AG09319 (cell line): ENCODE measurements around the gene IL1RAP.

Experiments used
- DNase-seq: peaks from one replicate; pipeline ENCODE4 v3.0.0-alpha.2; 2010; ENCODE audit warnings: low read depth; ENCODE audit errors: extremely low read depth
- TF ChIP-seq, protein P1 (sequence below): IDR thresholded peaks from 2 replicates; pipeline ENCODE4 v1.5.1; 2011; ENCODE audit warnings: low read depth, mild to moderate bottlenecking, inconsistent platforms, low read length, moderate library complexity

IL1RAP gene

DNA sequence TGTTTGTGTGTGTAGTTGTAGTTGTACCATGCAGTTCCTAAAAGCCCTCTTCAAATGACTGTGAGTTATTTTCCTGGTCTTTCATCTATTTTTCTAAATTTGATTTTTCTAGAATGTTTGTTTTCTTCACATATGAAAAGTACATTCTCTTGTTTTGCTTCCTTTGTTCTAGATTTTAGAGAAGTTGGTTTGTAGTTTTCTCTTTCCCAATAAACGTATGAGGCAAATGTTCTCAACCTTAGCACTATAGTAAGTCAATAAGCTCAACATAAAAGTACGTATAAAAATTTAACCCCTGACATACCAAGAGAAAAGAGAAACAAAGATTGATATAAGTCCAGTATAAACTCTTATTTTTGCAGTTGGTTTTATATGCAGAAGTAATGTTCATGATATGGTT, 74.7 kb downstream of the IL1RAP start:
- DNase-seq = no peak
- TF ChIP-seq, protein P1, sequence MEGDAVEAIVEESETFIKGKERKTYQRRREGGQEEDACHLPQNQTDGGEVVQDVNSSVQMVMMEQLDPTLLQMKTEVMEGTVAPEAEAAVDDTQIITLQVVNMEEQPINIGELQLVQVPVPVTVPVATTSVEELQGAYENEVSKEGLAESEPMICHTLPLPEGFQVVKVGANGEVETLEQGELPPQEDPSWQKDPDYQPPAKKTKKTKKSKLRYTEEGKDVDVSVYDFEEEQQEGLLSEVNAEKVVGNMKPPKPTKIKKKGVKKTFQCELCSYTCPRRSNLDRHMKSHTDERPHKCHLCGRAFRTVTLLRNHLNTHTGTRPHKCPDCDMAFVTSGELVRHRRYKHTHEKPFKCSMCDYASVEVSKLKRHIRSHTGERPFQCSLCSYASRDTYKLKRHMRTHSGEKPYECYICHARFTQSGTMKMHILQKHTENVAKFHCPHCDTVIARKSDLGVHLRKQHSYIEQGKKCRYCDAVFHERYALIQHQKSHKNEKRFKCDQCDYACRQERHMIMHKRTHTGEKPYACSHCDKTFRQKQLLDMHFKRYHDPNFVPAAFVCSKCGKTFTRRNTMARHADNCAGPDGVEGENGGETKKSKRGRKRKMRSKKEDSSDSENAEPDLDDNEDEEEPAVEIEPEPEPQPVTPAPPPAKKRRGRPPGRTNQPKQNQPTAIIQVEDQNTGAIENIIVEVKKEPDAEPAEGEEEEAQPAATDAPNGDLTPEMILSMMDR = no peak

DNA sequence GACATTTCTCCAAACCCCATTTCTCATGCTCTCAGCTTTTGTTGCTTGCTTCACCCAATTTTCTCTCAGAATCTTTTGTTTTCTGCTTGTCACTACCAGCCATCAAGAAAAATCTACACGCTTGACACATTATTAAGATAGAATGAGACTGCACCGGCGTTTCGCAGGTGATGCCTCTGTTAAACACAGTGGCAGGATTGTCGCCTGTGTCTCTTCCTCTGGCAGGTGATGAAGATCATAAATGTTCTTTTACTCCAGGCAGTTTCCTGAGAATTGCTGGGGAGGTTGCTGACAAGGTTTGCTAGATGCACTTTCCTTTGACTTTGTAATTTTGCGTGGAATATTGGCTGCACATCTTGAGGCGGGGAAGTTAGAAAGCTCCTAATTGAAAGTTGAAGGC, 75.4 kb downstream of the IL1RAP start:
- TF ChIP-seq, protein P1 = no peak
- no peak for DNase-seq

DNA sequence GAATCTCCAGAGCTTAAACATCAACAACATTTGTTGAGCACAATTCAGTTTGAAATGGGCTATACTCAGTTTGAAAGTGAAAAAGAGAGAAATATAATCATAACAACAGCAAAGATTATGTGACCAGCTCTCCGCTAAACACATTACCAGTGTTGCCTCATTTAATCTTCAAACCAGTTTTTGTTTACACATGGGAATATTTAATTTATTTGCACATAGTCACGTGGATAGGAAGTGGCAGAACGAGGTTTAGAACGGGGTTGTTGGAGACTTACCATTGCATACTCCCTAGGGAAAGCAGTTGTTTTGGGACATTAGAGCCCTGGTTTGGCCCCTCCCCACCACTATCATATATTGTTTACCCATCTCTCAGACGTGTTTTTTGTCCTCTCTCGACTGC, 77.2 kb downstream of the IL1RAP start:
- TF ChIP-seq, protein P1 = no peak
- DNase-seq = no peak

DNA sequence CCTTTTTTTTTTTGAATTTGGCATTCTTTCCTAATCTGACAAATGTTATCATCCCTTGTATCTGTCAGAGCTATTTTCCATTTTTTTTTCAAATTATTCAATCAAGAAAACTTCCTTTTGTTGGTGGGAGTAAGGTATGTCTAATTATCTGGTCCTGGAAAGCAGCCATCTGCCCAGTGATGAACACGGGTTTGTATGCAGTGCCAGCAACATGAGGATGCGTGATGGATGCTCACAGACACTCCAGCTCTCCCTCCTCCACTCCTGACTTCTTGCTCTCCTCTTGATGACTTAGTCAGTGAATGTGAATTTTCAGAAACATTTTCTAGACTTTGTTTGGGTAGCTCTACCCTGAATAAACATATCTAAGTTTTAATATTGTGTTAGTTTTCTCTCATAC, 79.2 kb downstream of the IL1RAP start:
- TF ChIP-seq, protein P1 = no peak
- no peak for DNase-seq

DNA sequence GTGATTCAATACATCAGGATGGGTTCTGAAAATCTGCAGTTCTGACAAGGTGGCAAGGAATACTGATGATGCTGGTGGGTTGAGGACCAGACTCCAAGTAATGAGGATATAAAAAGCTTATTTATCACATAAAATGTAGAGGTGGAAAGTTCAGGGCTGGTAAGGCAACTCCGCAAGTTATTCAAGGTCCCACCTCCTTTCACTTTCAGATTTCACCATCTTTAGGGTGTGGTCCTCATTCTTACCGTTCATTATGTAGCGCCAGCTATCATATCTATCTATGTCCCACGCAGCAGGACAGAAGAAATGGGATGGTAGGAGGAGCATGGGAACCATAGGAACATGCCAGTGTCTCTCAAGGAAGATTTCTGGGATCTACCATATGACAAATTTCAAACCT, 80.3 kb downstream of the IL1RAP start:
- TF ChIP-seq, protein P1 = no peak
- no peak for DNase-seq

DNA sequence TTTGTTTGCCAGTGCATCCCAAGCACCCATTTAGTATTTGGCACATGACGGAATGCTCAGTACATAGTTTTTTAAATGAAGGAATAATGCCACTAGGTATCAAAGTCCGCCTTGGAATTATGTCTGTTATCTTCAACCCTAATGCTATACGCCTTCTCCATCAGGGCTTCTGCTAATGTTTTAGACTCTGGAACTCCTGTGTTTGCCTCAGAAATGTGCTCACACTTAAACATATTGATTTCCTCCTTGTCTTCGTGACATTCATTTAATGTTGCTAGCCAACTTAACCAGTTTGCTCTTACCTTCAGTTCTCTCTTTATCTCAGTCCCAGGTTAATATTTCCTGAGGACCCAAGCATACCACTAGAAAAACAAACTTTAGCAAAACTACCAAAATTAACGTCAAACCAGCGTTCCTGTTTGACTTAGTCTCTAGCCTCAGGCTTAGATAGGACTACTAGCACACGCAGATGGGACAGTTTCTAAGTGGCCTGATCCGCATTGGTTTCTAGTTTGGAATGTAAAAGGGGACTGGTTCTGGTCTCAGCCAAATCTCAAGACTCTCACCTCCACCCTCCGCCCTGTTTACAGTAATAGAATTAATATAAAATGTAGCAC, 81.4 kb downstream of the IL1RAP start:
- TF ChIP-seq, protein P1 = no peak
- no peak for DNase-seq

DNA sequence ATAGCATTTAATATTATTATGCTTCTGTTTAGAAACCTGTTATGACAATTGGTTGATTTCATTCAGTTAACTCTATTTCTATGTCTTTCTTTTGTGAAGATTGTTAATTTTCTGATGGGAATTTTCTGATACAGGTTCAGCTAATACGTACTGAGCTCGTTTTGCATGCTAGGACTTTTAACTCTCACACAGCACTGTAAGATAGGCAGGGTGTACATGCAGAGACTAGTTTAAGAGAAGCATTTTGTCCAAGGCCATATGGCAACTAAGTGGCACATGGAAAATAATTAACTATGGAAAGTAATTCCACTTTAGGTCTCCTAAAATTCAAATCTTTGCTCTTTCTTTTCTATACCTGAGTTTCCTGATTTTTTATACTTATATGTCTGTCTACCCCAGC, 81.9 kb downstream of the IL1RAP start:
- DNase-seq = no peak
- TF ChIP-seq, protein P1 = no peak
